HepG2 (cell line): ENCODE results near the gene FAM81A. TPM values are rescaled to one million over a fixed set of nuclear protein-coding genes. Genes with fewer than 3 reads are reported as not detected.

Experiments used
- ATAC-seq: fragments of 200-7000 bp; cut with Tn5 transposase; 3 replicates; pipeline ENCODE4 v1.9.1; 2020; ENCODE audit warnings: mild to moderate bottlenecking, moderate library complexity
- BruUV-seq: library from RNA; stranded (reverse); fragments of 400-500 nt; replicated peaks from 2 replicates; lab custom pipeline; 2021; lab: Mats Ljungman, UMichigan
- CTCF ChIA-PET: fragments of 300-600 bp; formaldehyde crosslinking; extraction: SDS; loops from one replicate; lab custom pipeline; 2021; ENCODE audit warnings: low total read pairs, inconsistent platforms, low intra/inter-chr PET ratio; lab: Yijun Ruan, JAX
- POLR2A ChIA-PET: fragments of 350-600 bp; sonication (Branson Sonifier 250); formaldehyde crosslinking; loops from one replicate; lab custom pipeline; 2020; ENCODE audit warnings: antibody characterized with exemption, inconsistent platforms; lab: Yijun Ruan, JAX
- DNase-seq: peaks from one replicate; pipeline ENCODE4 v3.0.0-alpha.2; 2015; ENCODE audit warnings: low spot score
- FAIRE-seq: peaks from 3 replicates; lab custom pipeline; 2011; peaks lifted over from hg19 to GRCh38; lab: Jason Lieb, UNC
- H2AFZ ChIP-seq: one replicate; pipeline ENCODE4 v1.6.1; 2011; ENCODE audit warnings: low read length, inconsistent platforms
- H3K27ac ChIP-seq: fragments of 300-600 bp; 3 replicates; pipeline ENCODE4 v1.8.0; 2011; ENCODE audit warnings: mixed run types, mild to moderate bottlenecking, mixed read lengths, low read length, inconsistent platforms; ENCODE audit not compliant: insufficient read depth; ENCODE audit errors: extremely low read length
- H3K27me3 ChIP-seq, 2 experiments: fragments of 200-600 bp in 1 of 2; 2 replicates in 1 of 2; 3 replicates in 1 of 2; pipeline versions ENCODE4 v1.6.0 to v1.8.0; 2011; ENCODE audit warnings: low read length in 2 of 2, mild to moderate bottlenecking in 2 of 2, moderate library complexity in 2 of 2, inconsistent platforms in 1 of 2; ENCODE audit not compliant: insufficient read depth in 2 of 2, control insufficient read depth in 1 of 2
- H3K36me3 ChIP-seq, 2 experiments: fragments of 200-600 bp in 1 of 2; replicated peaks in 1 of 2; 2 replicates in 1 of 2; 3 replicates in 1 of 2; pipeline versions ENCODE4 v1.5.1 to v1.8.0; 2011; ENCODE audit warnings: low read length in 2 of 2, inconsistent platforms in 1 of 2; ENCODE audit not compliant: insufficient read depth in 2 of 2, control insufficient read depth in 1 of 2
- H3K4me1 ChIP-seq: 2 replicates; pipeline ENCODE4 v1.5.1; 2012; ENCODE audit warnings: low read length, inconsistent platforms; ENCODE audit not compliant: insufficient read depth
- H3K4me2 ChIP-seq: 2 replicates; pipeline ENCODE4 v1.6.0; 2011; ENCODE audit warnings: low read depth, low read length, inconsistent platforms
- H3K4me3 ChIP-seq, 3 experiments: fragments of 200-600 bp in 1 of 3; sonication (generic), shearing (Covaris generic) in 1 of 3; replicated peaks in 1 of 3; 2 replicates each; pipeline ENCODE4 v1.5.1; 2011 to 2016; ENCODE audit warnings: low read length in 3 of 3, inconsistent platforms in 2 of 3, low read depth in 2 of 3, mild to moderate bottlenecking in 2 of 3, control low read depth in 1 of 3, mixed read lengths in 1 of 3; ENCODE audit not compliant: insufficient read depth in 1 of 3
- H3K79me2 ChIP-seq: one replicate; pipeline ENCODE4 v1.6.1; 2011; ENCODE audit warnings: low read length, inconsistent platforms; ENCODE audit not compliant: insufficient read depth
- H3K9ac ChIP-seq: 2 replicates; pipeline ENCODE4 v1.6.0; 2011; ENCODE audit warnings: mild to moderate bottlenecking, low read depth, low read length, inconsistent platforms; ENCODE audit not compliant: insufficient read depth
- H3K9me3 ChIP-seq: 2 replicates; pipeline ENCODE4 v1.5.1; 2012; ENCODE audit warnings: mild to moderate bottlenecking, low read length
- H4K20me1 ChIP-seq: 2 replicates; pipeline ENCODE4 v1.6.0; 2011; ENCODE audit warnings: inconsistent platforms, mild to moderate bottlenecking, low read length, moderate library complexity; ENCODE audit not compliant: insufficient read depth
- ERF ChIP-seq: IDR thresholded peaks from 2 replicates; pipeline ENCODE4 v1.6.1; 2018; ENCODE audit warnings: missing biosample characterization, missing genetic modification reagents
- HDAC2 ChIP-seq: sonication (generic); formaldehyde crosslinking; IDR thresholded peaks from 2 replicates; pipeline ENCODE4 v1.4.0; 2020; ENCODE audit warnings: missing genetic modification reagents
- JARID2 ChIP-seq: sonication (generic); formaldehyde crosslinking; IDR thresholded peaks from 2 replicates; pipeline ENCODE4 v1.8.1; 2023; ENCODE audit warnings: missing genetic modification reagents, inconsistent platforms; ENCODE audit not compliant: insufficient replicate concordance
- MATR3 ChIP-seq: sonication (generic); formaldehyde crosslinking; IDR thresholded peaks from 2 replicates; pipeline ENCODE4 v1.4.0; 2020; ENCODE audit warnings: missing genetic modification reagents
- NAIF1 ChIP-seq: sonication (generic); formaldehyde crosslinking; IDR thresholded peaks from 2 replicates; pipeline ENCODE4 v1.5.0; 2020; ENCODE audit warnings: mild to moderate bottlenecking, missing genetic modification reagents, borderline replicate concordance
- NR2F6 ChIP-seq, 2 experiments: IDR thresholded peaks; 2 replicates each; pipeline ENCODE4 v1.6.1; 2016; ENCODE audit warnings: antibody characterized with exemption in 1 of 2, mild to moderate bottlenecking in 1 of 2
- POGZ ChIP-seq: sonication (generic); formaldehyde crosslinking; IDR thresholded peaks from 2 replicates; pipeline ENCODE4 v1.4.0; 2020; ENCODE audit warnings: mild to moderate bottlenecking, missing genetic modification reagents
- RXRB ChIP-seq: IDR thresholded peaks from 2 replicates; pipeline ENCODE4 v1.6.1; 2016; ENCODE audit warnings: borderline replicate concordance, missing genetic modification reagents, missing compliant biosample characterization
- ZFAT ChIP-seq: sonication (generic); formaldehyde crosslinking; conservative IDR thresholded peaks from 2 replicates; pipeline ENCODE4 v1.8.1; 2023; ENCODE audit warnings: missing genetic modification reagents, inconsistent platforms
- WGBS: methylation state at CpG from one replicate; pipeline ENCODE4 v1.1.6; 2017; ENCODE audit warnings: low lambda C conversion rate; 5-methylcytosine and 5-hydroxymethylcytosine counted together
- in situ Hi-C: cut with HindIII; loops from 2 replicates; pipeline ENCODE4 v1.10.0; 2017; ENCODE audit warnings: low pct_unique_long_range_greater_than_20kb; ENCODE audit not compliant: extremely low pct_ligation_motif_present
- intact Hi-C: fragments of 100-400 bp; cut with micrococcal nuclease; formaldehyde crosslinking; loops from one replicate; pipeline ENCODE4 v1.10.0; 2022; ENCODE audit not compliant: unreplicated experiment
- polyA plus RNA-seq, 8 experiments: library from polyadenylated mRNA; depleted of rRNA in 3 of 8; stranded (reverse) in 7 of 8; unstranded in 1 of 8; fragments of >200 nt; fragmentation: Illumina TruSeq in 4 of 8; extraction: Trizol in 4 of 8; gene quantifications; 2 replicates each; pipeline versions ENCODE4 v1.2.1 to v1.2.3, GENCODE V29; 2011 to 2016; ENCODE audit warnings: low read depth in 4 of 8, missing spikeins in 1 of 8, mixed read lengths in 1 of 8; ENCODE audit not compliant: insufficient read depth in 1 of 8
- total RNA-seq, 5 experiments: library from RNA; depleted of rRNA; stranded (reverse); fragments of >200 nt; fragmentation: Illumina TruSeq; extraction: Trizol; gene quantifications; 2 replicates each; pipeline ENCODE4 v1.2.3, GENCODE V29; 2016; ENCODE audit warnings: low read depth in 1 of 5
- TF ChIP-seq, protein P1 (sequence below): sonication (generic); formaldehyde crosslinking; IDR thresholded peaks from 2 replicates; pipeline ENCODE4 v1.4.0; 2020; ENCODE audit warnings: missing genetic modification reagents, mild to moderate bottlenecking, borderline replicate concordance
- TF ChIP-seq, protein P2 (sequence below): sonication (generic); formaldehyde crosslinking; conservative IDR thresholded peaks from 2 replicates; pipeline ENCODE4 v1.4.0; 2020; ENCODE audit warnings: mild to moderate bottlenecking, missing genetic modification reagents, moderate library complexity
- TF ChIP-seq, protein P3 (sequence below): sonication (generic); formaldehyde crosslinking; IDR thresholded peaks from 2 replicates; pipeline ENCODE4 v1.5.1; 2020; ENCODE audit warnings: mild to moderate bottlenecking, missing genetic modification reagents, borderline replicate concordance

Gene FAM81A
- total and polyA plus RNA-seq, 2 of the 13 experiments (the other 11 are each of a cell fraction or from before 2014, with no cell fraction given): 0.09 TPM; not detected in 1

DNA sequence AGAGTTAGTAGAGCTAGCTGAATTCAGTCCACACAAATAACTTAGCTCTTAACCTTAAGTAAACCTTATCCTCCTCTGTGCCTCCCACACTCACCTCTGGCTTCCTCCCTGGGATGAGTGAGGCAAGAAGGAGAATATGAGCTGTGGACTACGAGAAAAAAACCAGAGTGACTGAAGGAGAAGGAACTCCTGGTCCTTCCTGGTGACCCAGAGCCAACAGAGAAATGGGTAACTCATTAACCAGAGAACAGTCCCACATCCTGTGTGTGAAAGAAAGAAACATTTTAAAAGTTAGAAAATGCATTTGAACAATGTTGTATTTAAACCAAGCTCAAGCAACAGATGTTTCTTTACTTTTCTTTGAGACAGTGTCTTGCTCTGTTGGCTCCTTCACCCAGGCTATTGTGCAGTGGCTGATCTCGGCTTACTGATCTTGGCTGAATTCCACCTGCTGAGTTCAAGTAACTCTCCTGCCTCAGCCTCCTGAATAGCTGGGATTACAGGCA is 27.5 kb upstream of the FAM81A start:
- no peaks in the 10 kb centered on the region for H3K9me3 ChIP-seq
- 5% methylated on average over 2 of the region's 2 CpGs for WGBS
- ATAC-seq: peak; percentile 37
- TF ChIP-seq, protein P1, sequence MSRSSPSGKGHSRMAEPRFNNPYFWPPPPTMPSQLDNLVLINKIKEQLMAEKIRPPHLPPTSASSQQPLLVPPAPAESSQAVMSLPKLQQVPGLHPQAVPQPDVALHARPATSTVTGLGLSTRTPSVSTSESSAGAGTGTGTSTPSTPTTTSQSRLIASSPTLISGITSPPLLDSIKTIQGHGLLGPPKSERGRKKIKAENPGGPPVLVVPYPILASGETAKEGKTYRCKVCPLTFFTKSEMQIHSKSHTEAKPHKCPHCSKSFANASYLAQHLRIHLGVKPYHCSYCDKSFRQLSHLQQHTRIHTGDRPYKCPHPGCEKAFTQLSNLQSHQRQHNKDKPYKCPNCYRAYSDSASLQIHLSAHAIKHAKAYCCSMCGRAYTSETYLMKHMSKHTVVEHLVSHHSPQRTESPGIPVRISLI: peak; percentile 79
- TF ChIP-seq MATR3 (no peak), RXRB (CRISPR knock-in tag) (peak; percentile 14; the same call in 1 of the 2 replicates), HDAC2 (CRISPR knock-in tag) (0 out of 2 replicates have a peak, but pooled peaks have one; percentile 28), POGZ (CRISPR knock-in tag) (no peak), ERF (CRISPR knock-in tag) (peak; percentile 18; the same call in 1 of the 2 replicates), NR2F6 (IDR thresholded peaks at IDR 0.05) (no peak), NR2F6 (CRISPR knock-in tag; IDR thresholded peaks at IDR 0.05) (no peak), ZFAT (no peak), NAIF1 (CRISPR knock-in tag) (no peak), JARID2 (CRISPR knock-in tag) (no peak)
- TF ChIP-seq, protein P2, sequence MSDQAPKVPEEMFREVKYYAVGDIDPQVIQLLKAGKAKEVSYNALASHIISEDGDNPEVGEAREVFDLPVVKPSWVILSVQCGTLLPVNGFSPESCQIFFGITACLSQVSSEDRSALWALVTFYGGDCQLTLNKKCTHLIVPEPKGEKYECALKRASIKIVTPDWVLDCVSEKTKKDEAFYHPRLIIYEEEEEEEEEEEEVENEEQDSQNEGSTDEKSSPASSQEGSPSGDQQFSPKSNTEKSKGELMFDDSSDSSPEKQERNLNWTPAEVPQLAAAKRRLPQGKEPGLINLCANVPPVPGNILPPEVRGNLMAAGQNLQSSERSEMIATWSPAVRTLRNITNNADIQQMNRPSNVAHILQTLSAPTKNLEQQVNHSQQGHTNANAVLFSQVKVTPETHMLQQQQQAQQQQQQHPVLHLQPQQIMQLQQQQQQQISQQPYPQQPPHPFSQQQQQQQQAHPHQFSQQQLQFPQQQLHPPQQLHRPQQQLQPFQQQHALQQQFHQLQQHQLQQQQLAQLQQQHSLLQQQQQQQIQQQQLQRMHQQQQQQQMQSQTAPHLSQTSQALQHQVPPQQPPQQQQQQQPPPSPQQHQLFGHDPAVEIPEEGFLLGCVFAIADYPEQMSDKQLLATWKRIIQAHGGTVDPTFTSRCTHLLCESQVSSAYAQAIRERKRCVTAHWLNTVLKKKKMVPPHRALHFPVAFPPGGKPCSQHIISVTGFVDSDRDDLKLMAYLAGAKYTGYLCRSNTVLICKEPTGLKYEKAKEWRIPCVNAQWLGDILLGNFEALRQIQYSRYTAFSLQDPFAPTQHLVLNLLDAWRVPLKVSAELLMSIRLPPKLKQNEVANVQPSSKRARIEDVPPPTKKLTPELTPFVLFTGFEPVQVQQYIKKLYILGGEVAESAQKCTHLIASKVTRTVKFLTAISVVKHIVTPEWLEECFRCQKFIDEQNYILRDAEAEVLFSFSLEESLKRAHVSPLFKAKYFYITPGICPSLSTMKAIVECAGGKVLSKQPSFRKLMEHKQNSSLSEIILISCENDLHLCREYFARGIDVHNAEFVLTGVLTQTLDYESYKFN (CRISPR knock-in tag): peak; percentile 63
- TF ChIP-seq, protein P3, sequence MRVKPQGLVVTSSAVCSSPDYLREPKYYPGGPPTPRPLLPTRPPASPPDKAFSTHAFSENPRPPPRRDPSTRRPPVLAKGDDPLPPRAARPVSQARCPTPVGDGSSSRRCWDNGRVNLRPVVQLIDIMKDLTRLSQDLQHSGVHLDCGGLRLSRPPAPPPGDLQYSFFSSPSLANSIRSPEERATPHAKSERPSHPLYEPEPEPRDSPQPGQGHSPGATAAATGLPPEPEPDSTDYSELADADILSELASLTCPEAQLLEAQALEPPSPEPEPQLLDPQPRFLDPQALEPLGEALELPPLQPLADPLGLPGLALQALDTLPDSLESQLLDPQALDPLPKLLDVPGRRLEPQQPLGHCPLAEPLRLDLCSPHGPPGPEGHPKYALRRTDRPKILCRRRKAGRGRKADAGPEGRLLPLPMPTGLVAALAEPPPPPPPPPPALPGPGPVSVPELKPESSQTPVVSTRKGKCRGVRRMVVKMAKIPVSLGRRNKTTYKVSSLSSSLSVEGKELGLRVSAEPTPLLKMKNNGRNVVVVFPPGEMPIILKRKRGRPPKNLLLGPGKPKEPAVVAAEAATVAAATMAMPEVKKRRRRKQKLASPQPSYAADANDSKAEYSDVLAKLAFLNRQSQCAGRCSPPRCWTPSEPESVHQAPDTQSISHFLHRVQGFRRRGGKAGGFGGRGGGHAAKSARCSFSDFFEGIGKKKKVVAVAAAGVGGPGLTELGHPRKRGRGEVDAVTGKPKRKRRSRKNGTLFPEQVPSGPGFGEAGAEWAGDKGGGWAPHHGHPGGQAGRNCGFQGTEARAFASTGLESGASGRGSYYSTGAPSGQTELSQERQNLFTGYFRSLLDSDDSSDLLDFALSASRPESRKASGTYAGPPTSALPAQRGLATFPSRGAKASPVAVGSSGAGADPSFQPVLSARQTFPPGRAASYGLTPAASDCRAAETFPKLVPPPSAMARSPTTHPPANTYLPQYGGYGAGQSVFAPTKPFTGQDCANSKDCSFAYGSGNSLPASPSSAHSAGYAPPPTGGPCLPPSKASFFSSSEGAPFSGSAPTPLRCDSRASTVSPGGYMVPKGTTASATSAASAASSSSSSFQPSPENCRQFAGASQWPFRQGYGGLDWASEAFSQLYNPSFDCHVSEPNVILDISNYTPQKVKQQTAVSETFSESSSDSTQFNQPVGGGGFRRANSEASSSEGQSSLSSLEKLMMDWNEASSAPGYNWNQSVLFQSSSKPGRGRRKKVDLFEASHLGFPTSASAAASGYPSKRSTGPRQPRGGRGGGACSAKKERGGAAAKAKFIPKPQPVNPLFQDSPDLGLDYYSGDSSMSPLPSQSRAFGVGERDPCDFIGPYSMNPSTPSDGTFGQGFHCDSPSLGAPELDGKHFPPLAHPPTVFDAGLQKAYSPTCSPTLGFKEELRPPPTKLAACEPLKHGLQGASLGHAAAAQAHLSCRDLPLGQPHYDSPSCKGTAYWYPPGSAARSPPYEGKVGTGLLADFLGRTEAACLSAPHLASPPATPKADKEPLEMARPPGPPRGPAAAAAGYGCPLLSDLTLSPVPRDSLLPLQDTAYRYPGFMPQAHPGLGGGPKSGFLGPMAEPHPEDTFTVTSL (CRISPR knock-in tag): peak; percentile 48; the same call in 1 of the 2 replicates

More for the DNA sequence above, 27.5 kb upstream of the FAM81A start:
- H2AFZ ChIP-seq: no peak overlapping the region
- no peak overlapping the region for H3K9ac ChIP-seq
- no peak overlapping the region for H3K27ac ChIP-seq
- CTCF ChIA-PET: no interaction called here
- intact Hi-C loops (no loop called here), in situ Hi-C loops (loop anchor here (10.0 kb wide), 1 partner anchor 246 kb away; no protein-coding TSS in a partner anchor)
- H4K20me1 ChIP-seq: no peaks in the 10 kb centered on the region
- H3K4me1 ChIP-seq: peaks cover 47% of the 10 kb centered on the region
- no TSS peak for BruUV-seq
- POLR2A ChIA-PET: interaction anchor here (1.4 kb wide), 1 partner anchor 38 kb away, joined by 6 read pairs; the partner anchor contains the start of gene MYO1E
- H3K79me2 ChIP-seq: no peaks in the 10 kb centered on the region
- peak overlapping the region; percentile 74 for H3K4me2 ChIP-seq
- no peaks in the 10 kb centered on the region for H3K27me3 ChIP-seq
- FAIRE-seq (no peak), DNase-seq (peak; percentile 31)
- H3K4me3 ChIP-seq: peak overlapping the region in 2 of 3 experiments; percentile 19 to 36; a peak in 1 of 6 replicates
- H3K36me3 ChIP-seq: no peaks in the 10 kb centered on the region
